Measurements from ENCODE around the gene MBNL1.

MBNL1 gene

DNA sequence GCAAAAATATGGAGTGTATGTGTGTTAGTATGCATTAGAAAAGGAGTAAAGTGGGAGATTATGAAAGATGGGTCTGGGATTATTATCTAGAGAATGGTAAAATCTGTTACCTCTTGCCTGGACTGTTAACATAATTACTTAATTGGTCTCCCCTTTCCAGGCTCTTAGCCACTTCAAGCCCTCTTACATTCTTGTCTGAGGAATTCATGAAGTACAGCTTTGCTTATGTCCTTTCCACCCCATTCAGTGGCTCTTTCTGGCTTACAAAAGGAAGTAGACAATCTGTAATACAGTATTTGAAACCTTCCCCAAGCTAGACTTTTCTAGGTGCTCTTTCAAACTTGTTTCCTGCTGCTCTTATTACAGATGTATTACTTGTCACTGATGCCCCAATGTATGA, 129.8 kb downstream of the MBNL1 start:
- H3K27me3 ChIP-seq (ENCODE audit: insufficient read depth, low read depth, severe bottlenecking), result no peaks in the 10 kb centered on the region
- no peak overlapping the region for H3K27ac ChIP-seq
- no peak for DNase-seq
- no peak overlapping the region for H3K4me3 ChIP-seq (ENCODE audit: low read depth, low read length)
- H3K36me3 ChIP-seq, result no peaks in the 10 kb centered on the region
- TF ChIP-seq, protein P1, sequence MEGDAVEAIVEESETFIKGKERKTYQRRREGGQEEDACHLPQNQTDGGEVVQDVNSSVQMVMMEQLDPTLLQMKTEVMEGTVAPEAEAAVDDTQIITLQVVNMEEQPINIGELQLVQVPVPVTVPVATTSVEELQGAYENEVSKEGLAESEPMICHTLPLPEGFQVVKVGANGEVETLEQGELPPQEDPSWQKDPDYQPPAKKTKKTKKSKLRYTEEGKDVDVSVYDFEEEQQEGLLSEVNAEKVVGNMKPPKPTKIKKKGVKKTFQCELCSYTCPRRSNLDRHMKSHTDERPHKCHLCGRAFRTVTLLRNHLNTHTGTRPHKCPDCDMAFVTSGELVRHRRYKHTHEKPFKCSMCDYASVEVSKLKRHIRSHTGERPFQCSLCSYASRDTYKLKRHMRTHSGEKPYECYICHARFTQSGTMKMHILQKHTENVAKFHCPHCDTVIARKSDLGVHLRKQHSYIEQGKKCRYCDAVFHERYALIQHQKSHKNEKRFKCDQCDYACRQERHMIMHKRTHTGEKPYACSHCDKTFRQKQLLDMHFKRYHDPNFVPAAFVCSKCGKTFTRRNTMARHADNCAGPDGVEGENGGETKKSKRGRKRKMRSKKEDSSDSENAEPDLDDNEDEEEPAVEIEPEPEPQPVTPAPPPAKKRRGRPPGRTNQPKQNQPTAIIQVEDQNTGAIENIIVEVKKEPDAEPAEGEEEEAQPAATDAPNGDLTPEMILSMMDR (IDR thresholded peaks at IDR 0.05; ENCODE audit: low read depth, low read length), result no peak
- H3K9me3 ChIP-seq (ENCODE audit: severe bottlenecking), result no peaks in the 10 kb centered on the region

DNA sequence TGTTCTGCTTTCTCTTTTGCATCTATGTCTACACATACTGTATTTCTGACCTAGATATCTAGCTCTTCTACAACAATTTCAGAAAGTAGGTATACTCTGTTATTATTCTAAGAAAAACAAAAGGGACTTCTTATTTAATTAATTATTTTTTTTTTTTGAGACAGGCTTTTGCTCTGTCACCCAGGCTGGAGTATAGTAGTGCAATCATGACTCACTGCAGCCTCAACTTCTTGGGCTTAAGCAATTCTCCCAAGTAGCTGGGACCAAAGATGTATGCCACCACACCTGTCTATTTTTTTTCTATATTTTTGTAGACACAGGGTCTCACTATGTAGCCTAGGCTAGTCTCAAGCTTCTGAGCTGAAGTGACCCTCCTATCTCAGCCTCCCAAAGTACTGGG, 130.6 kb downstream of the MBNL1 start:
- no peaks in the 10 kb centered on the region for H3K9me3 ChIP-seq (ENCODE audit: severe bottlenecking)
- no peaks in the 10 kb centered on the region for H3K36me3 ChIP-seq
- DNase-seq, result no peak
- TF ChIP-seq, protein P1 (IDR thresholded peaks at IDR 0.05; ENCODE audit: low read depth, low read length), result no peak
- H3K27ac ChIP-seq, result no peak overlapping the region
- no peaks in the 10 kb centered on the region for H3K27me3 ChIP-seq (ENCODE audit: insufficient read depth, low read depth, severe bottlenecking)
- H3K4me3 ChIP-seq (ENCODE audit: low read depth, low read length), result no peak overlapping the region

- no peak for DNase-seq
- Histone ChIP-seq H3K4me3 (ENCODE audit: low read depth, low read length) (no peak overlapping the region), H3K27ac (no peak overlapping the region), H3K9me3 (ENCODE audit: severe bottlenecking) (no peaks in the 10 kb centered on the region), H3K36me3 (no peaks in the 10 kb centered on the region), H3K27me3 (ENCODE audit: insufficient read depth, low read depth, severe bottlenecking) (no peaks in the 10 kb centered on the region)
- TF ChIP-seq, protein P1 (IDR thresholded peaks at IDR 0.05; ENCODE audit: low read depth, low read length), result no peak
Observed at GRCh38 chr3:152400887-152401286, 132.2 kb downstream of the MBNL1 start.

GRCh38 chr3:152402695-152403451, 134.1 kb downstream of the MBNL1 start:
- H3K27ac ChIP-seq, result no peak overlapping the region
- H3K9me3 ChIP-seq (ENCODE audit: severe bottlenecking), result no peaks in the 10 kb centered on the region
- no peaks in the 10 kb centered on the region for H3K27me3 ChIP-seq (ENCODE audit: insufficient read depth, low read depth, severe bottlenecking)
- TF ChIP-seq, protein P1 (IDR thresholded peaks at IDR 0.05; ENCODE audit: low read depth, low read length), result no peak
- DNase-seq, result no peak
- H3K36me3 ChIP-seq, result no peaks in the 10 kb centered on the region
- H3K4me3 ChIP-seq (ENCODE audit: low read depth, low read length), result no peak overlapping the region

DNA sequence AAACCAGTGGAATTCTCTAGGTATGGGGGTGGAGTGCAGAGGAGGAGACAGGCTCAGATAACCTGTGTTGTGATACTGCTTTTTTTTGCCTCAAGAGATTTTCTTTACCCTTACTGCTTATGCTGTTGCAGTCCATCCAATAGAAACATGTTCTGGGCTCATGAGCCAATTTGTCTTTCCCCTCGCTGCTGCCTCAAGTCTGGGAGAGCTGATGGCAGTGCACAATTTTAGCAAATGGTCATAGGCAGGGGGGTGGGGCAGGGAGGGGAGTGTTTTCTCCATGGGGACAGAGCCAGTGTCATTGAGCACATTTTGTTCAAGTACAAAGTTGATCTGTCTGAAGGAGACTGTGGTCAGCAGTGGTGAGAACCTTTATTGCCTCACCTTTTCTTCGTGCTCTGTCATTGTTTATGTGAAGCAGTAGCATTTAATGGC, 134.9 kb downstream of the MBNL1 start:
- H3K27ac ChIP-seq, result no peak overlapping the region
- TF ChIP-seq, protein P1 (IDR thresholded peaks at IDR 0.05; ENCODE audit: low read depth, low read length), result no peak
- DNase-seq, result no peak

GRCh38 chr3:152404976-152405375, 136.2 kb downstream of the MBNL1 start:
- Histone ChIP-seq H3K9me3 (ENCODE audit: severe bottlenecking) (no peaks in the 10 kb centered on the region), H3K4me3 (ENCODE audit: low read depth, low read length) (no peak overlapping the region), H3K36me3 (no peaks in the 10 kb centered on the region), H3K27me3 (ENCODE audit: insufficient read depth, low read depth, severe bottlenecking) (no peaks in the 10 kb centered on the region), H3K27ac (no peak overlapping the region)
- DNase-seq, result no peak
- TF ChIP-seq, protein P1 (IDR thresholded peaks at IDR 0.05; ENCODE audit: low read depth, low read length), result no peak

More for the DNA sequence above, 134.9 kb downstream of the MBNL1 start:
- H3K9me3 ChIP-seq (ENCODE audit: severe bottlenecking), result no peaks in the 10 kb centered on the region
- H3K4me3 ChIP-seq (ENCODE audit: low read depth, low read length), result no peak overlapping the region
- H3K36me3 ChIP-seq, result no peaks in the 10 kb centered on the region
- no peaks in the 10 kb centered on the region for H3K27me3 ChIP-seq (ENCODE audit: insufficient read depth, low read depth, severe bottlenecking)

Data from WERI-Rb-1 (cell line).